GM12878 (cell line): ENCODE data around the gene PDCD10.

Experiments used
- E2F4 ChIP-seq: IDR thresholded peaks from 2 replicates; pipeline ENCODE4 v1.6.1; 2012; ENCODE audit warnings: low read depth, low read length, improper control_type of control experiment
- EGR1 ChIP-seq, 2 experiments: IDR thresholded peaks; 1 replicate in 1 of 2; 2 replicates in 1 of 2; pipeline ENCODE4 v1.6.1; 2011 to 2012; ENCODE audit warnings: low read depth in 2 of 2, low read length in 2 of 2, borderline replicate concordance in 1 of 2, mild to moderate bottlenecking in 1 of 2, moderate library complexity in 1 of 2
- NRF1 ChIP-seq: conservative IDR thresholded peaks from 2 replicates; pipeline ENCODE4 v1.6.1; 2011; ENCODE audit warnings: mild to moderate bottlenecking, low read depth, low read length, improper control_type of control experiment
- POLR2A ChIP-seq: IDR thresholded peaks from 2 replicates; pipeline ENCODE4 v1.6.1; 2011; ENCODE audit warnings: low read depth, mild to moderate bottlenecking, low read length
- RAD21 ChIP-seq: IDR thresholded peaks from 2 replicates; pipeline ENCODE4 v1.6.1; 2011; ENCODE audit warnings: mild to moderate bottlenecking, low read depth, low read length, moderate library complexity; ENCODE audit not compliant: insufficient read depth
- SMAD5 ChIP-seq: IDR thresholded peaks from 2 replicates; pipeline ENCODE4 v1.6.1; 2016; ENCODE audit warnings: antibody characterized with exemption, low read depth
- TAF1 ChIP-seq: IDR thresholded peaks from 2 replicates; pipeline ENCODE4 v1.6.1; 2011; ENCODE audit warnings: mild to moderate bottlenecking, low read depth, low read length, borderline replicate concordance

DNA sequence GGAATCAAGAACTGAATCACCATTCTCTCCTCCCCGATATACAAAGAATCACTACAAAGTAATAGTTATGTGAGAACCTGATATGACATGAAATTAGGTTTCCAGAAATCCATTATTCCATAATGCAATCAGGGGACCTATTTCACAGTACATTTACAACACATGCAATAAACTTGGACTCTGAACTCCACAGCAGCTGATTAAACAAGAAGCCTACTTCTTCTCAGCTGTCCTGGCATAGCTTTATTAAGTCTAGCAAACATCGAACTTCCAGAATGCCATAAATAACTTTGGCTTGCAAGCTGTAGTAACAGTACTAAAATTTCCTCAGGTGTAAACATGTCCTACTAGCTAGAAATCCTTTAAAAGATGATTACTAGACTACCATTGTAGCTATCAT is 17.8 kb downstream of the PDCD10 start:
- TF ChIP-seq POLR2A, result no peak
- TF ChIP-seq E2F4, result no peak
- TF ChIP-seq TAF1, result no peak
- TF ChIP-seq RAD21, result no peak
- TF ChIP-seq SMAD5, result no peak
- TF ChIP-seq NRF1, result no peak
- no peak for TF ChIP-seq EGR1 (IDR thresholded peaks at IDR 0.05; ENCODE audit: borderline replicate concordance in 1 of 2, low read depth in 2 of 2, low read length in 2 of 2)
